Measurements from ENCODE around the gene NEK5.

NEK5 gene

GRCh38 chr13:52136763-52137162 is 7.9 kb upstream of the NEK5 start:
- TF ChIP-seq PRDM1 (tag by site-specific recombination; IDR thresholded peaks at IDR 0.05): 0 out of 2 replicates have a peak, but pooled peaks have one; percentile 32
- TF ChIP-seq ZNF792 (tag by site-specific recombination; IDR thresholded peaks at IDR 0.05): no peak
- TF ChIP-seq TRIM28 (IDR thresholded peaks at IDR 0.05; ENCODE audit: borderline replicate concordance, low read length): no peak
- TF ChIP-seq ZBTB20 (tag by site-specific recombination; IDR thresholded peaks at IDR 0.05): no peak
- TF ChIP-seq ZNF202 (tag by site-specific recombination; IDR thresholded peaks at IDR 0.05; ENCODE audit: borderline replicate concordance): no peak
- no peaks in the 10 kb centered on the region for H3K4me1 ChIP-seq (ENCODE audit: control insufficient read depth, insufficient read depth, low read length)
- H3K36me3 ChIP-seq (ENCODE audit: control insufficient read depth in 2 of 2, insufficient read depth in 1 of 2, low read length in 2 of 2): peaks cover 4 to 15% of the 10 kb centered on the region in 2 experiments; a peak in 2 of 3 replicates
- H3K9me3 ChIP-seq (ENCODE audit: control insufficient read depth, insufficient read depth, low read depth, low read length): no peaks in the 10 kb centered on the region
- no peak overlapping the region for H3K4me3 ChIP-seq (ENCODE audit: low read depth, low read length)
- POLR2A ChIA-PET: no interaction called here
- no peak overlapping the region for H3K27ac ChIP-seq (ENCODE audit: extremely low read depth, low read depth, low read length)
- CTCF ChIA-PET: interaction anchor here (0.7 kb wide), 1 partner anchor 404 kb away, joined by 3 read pairs; no protein-coding TSS in a partner anchor

- no peak overlapping the region for H3K27ac ChIP-seq (ENCODE audit: extremely low read depth, low read depth, low read length)
- no peak for TF ChIP-seq KLF7 (tag by site-specific recombination; IDR thresholded peaks at IDR 0.05; ENCODE audit: borderline replicate concordance)
- TF ChIP-seq BCL11A (tag by site-specific recombination; IDR thresholded peaks at IDR 0.05; ENCODE audit: low read depth): no peak
- TF ChIP-seq ZNF37A (tag by site-specific recombination; IDR thresholded peaks at IDR 0.05): no peak
- no peak for TF ChIP-seq ZNF639 (tag by site-specific recombination; IDR thresholded peaks at IDR 0.05)
- TF ChIP-seq SCRT2 (tag by site-specific recombination; IDR thresholded peaks at IDR 0.05): no peak
- no peak for TF ChIP-seq ZBTB26 (tag by site-specific recombination; optimal IDR thresholded peaks at IDR 0.05)
- H3K36me3 ChIP-seq (ENCODE audit: control insufficient read depth in 2 of 2, insufficient read depth in 1 of 2, low read length in 2 of 2): peaks cover 0 to 26% of the 10 kb centered on the region in 2 experiments; a peak in 1 of 3 replicates
- CTCF ChIA-PET: no interaction called here
- H3K9me3 ChIP-seq (ENCODE audit: control insufficient read depth, insufficient read depth, low read depth, low read length): no peaks in the 10 kb centered on the region
- POLR2A ChIA-PET: no interaction called here
- no peaks in the 10 kb centered on the region for H3K4me1 ChIP-seq (ENCODE audit: control insufficient read depth, insufficient read depth, low read length)
- H3K4me3 ChIP-seq (ENCODE audit: low read depth, low read length): no peak overlapping the region
Observed at GRCh38 chr13:52130641-52131040, 1.8 kb upstream of the NEK5 start.

- Histone ChIP-seq H3K4me3 (ENCODE audit: low read depth, low read length) (peak overlapping the region; percentile 70), H3K27ac (ENCODE audit: extremely low read depth, low read depth, low read length) (no peak overlapping the region), H3K9me3 (ENCODE audit: control insufficient read depth, insufficient read depth, low read depth, low read length) (no peaks in the 10 kb centered on the region), H3K36me3 (ENCODE audit: control insufficient read depth in 2 of 2, insufficient read depth in 1 of 2, low read length in 2 of 2) (peaks cover 0 to 23% of the 10 kb centered on the region in 2 experiments; a peak in 1 of 3 replicates), H3K4me1 (ENCODE audit: control insufficient read depth, insufficient read depth, low read length) (no peaks in the 10 kb centered on the region)
- ChIA-PET POLR2A (no interaction called here), CTCF (interaction anchor here (0.6 to 4.0 kb wide), 31 partner anchors 13 to 1002 kb away, joined by 3 to 30 read pairs (median 4); no protein-coding TSS in a partner anchor)
- TF ChIP-seq ZSCAN5A (tag by site-specific recombination; IDR thresholded peaks at IDR 0.05): no peak
- no peak for TF ChIP-seq SALL2 (tag by site-specific recombination; IDR thresholded peaks at IDR 0.05; ENCODE audit: borderline replicate concordance)
- TF ChIP-seq ZNF184 (tag by site-specific recombination; IDR thresholded peaks at IDR 0.05): no peak
- TF ChIP-seq SCRT1 (tag by site-specific recombination; IDR thresholded peaks at IDR 0.05; ENCODE audit: borderline replicate concordance): peak; percentile 76; the same call in 1 of the 2 replicates
- TF ChIP-seq OSR2 (tag by site-specific recombination; IDR thresholded peaks at IDR 0.05): no peak
- no peak for TF ChIP-seq ZNF341 (tag by site-specific recombination; IDR thresholded peaks at IDR 0.05; ENCODE audit: low read depth)
- no peak for TF ChIP-seq FEZF1 (tag by site-specific recombination; IDR thresholded peaks at IDR 0.05)
- TF ChIP-seq ZNF239 (tag by site-specific recombination; IDR thresholded peaks at IDR 0.05): no peak
- TF ChIP-seq ZNF18 (tag by site-specific recombination; IDR thresholded peaks at IDR 0.05): no peak
- peak; percentile 55 for TF ChIP-seq ZBTB20 (tag by site-specific recombination; IDR thresholded peaks at IDR 0.05)
- 0 out of 2 replicates have a peak, but pooled peaks have one; percentile 32 for TF ChIP-seq ZNF324 (tag by site-specific recombination; IDR thresholded peaks at IDR 0.05)
- TF ChIP-seq RBAK (tag by site-specific recombination; IDR thresholded peaks at IDR 0.05): no peak
- TF ChIP-seq PATZ1 (tag by site-specific recombination; IDR thresholded peaks at IDR 0.05): peak; percentile 20
Observed at GRCh38 chr13:52127783-52128702, 830 bp downstream of the NEK5 start.
